Keratinocyte (primary cell): Measurements from ENCODE around the gene TMEM218.

Experiments
- CTCF ChIP-seq, 3 experiments: IDR thresholded peaks in 1 of 3; conservative IDR thresholded peaks in 1 of 3; optimal IDR thresholded peaks in 1 of 3; 2 replicates in 2 of 3; 3 replicates in 1 of 3; pipeline versions ENCODE3 to v1.5.1; 2011; ENCODE audit warnings: low read length in 3 of 3, mild to moderate bottlenecking in 3 of 3, moderate library complexity in 2 of 3, control low read depth in 1 of 3, inconsistent platforms in 1 of 3; ENCODE audit not compliant: insufficient read depth in 2 of 3; ENCODE audit errors: extremely low read depth in 1 of 3
- EZH2 ChIP-seq: IDR thresholded peaks from one replicate; pipeline ENCODE4 v1.6.1; 2012; ENCODE audit warnings: inconsistent platforms, mild to moderate bottlenecking, low read length, moderate library complexity

- TF ChIP-seq CTCF (optimal IDR thresholded peaks at IDR 0.05 in 1 of 3, IDR thresholded peaks at IDR 0.05 in 1 of 3, conservative IDR thresholded peaks at IDR 0.05 in 1 of 3; ENCODE audit: extremely low read depth in 1 of 3, insufficient read depth in 2 of 3, low read length in 3 of 3) (peak; percentile 14 to 52 (median 32)), EZH2 (no peak)
Observed at GRCh38 chr11:125114518-125114917, 3.1 kb upstream of the TMEM218 start.
